ENCODE results near the gene STRN. TPM values are rescaled to one million over a fixed set of nuclear protein-coding genes. Genes with fewer than 3 reads are reported as not detected.

Gene STRN
- total RNA-seq, 2 donors from 2014 or later = 7.3 to 12.7 TPM

DNA sequence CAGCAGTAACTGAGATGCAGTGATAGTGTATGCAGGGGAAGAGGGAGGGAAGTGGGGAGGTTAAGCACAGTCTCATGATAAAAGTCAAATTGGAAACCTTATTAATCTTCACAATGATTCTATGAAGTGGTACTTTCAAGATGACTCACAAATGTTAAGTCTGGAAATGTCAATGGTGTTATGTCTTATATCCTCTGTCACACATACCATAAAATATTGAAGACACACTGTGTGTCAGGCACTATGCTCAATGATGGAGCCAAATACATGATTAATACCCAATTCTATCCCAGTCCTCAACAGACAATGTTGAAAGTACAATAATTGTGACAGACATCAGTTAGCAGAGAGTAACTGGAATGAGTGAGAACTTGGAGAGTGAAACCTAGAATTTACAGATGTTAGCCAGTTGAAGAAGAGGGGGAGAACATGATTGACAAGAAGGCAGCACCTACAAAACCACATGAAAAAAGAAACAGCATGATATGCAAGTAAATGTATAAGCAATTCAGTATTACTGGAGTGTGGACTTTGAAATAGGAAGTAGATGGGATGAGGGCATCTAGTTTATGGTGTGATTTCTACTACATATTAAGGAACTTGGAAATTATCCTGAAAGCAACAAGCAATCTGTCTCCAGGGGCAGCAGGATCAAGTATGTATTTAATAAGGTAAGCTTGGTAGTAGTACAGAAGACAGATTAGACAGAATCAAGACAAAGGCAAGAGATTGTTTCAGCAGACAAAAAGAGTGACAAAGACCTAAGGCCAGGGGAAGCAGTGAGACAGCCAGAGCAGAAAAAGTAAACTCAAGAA lies 107.6 kb downstream of the STRN start:
- no peak for TF ChIP-seq POLR2A (IDR thresholded peaks at IDR 0.05)
- TF ChIP-seq CTCF (IDR thresholded peaks at IDR 0.05) = no peak
- ATAC-seq = no peak
- H3K4me3 ChIP-seq = no peak overlapping the region
- H3K27me3 ChIP-seq = no peaks in the 10 kb centered on the region
- H3K4me1 ChIP-seq = no peaks in the 10 kb centered on the region
- DNase-seq = no peak
- no peaks in the 10 kb centered on the region for H3K9me3 ChIP-seq
- H3K36me3 ChIP-seq (replicated peaks in 1 of 2; ENCODE audit: insufficient read depth in 1 of 2, low read depth in 2 of 2) = no peaks in the 10 kb centered on the region
- H3K27ac ChIP-seq = no peak overlapping the region
- intact Hi-C loops (cut with DNase I) = no loop called here

DNA sequence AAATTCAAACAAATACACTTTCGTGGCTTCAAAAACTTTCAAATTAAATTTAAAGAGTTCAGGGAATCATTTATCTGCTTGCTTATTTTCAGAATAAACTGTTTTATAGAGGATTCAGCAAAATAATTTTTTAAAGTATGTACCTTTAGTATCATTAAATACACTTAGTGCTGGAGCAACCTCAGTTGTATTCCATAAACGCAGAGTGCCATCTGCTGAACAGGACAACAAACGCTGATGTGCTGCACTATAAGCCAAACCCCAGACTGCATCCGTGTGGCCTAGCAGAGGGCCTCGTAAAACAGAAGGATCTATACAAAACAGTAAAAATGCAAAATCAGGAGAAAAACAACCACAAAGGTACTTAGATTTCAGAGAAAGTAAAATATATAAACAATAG lies 108.6 kb downstream of the STRN start:
- DNase-seq = no peak
- H3K27ac ChIP-seq = no peak overlapping the region
- no peak overlapping the region for H3K4me3 ChIP-seq
- 91 to 93% methylated on average over 5 of the region's 5 CpGs for WGBS, 2 donors
- no peaks in the 10 kb centered on the region for H3K4me1 ChIP-seq
- no peaks in the 10 kb centered on the region for H3K36me3 ChIP-seq (replicated peaks in 1 of 2; ENCODE audit: insufficient read depth in 1 of 2, low read depth in 2 of 2)
- no peaks in the 10 kb centered on the region for H3K27me3 ChIP-seq
- intact Hi-C loops (cut with DNase I) = no loop called here
- ATAC-seq = no peak
- TF ChIP-seq CTCF (IDR thresholded peaks at IDR 0.05) (no peak), POLR2A (IDR thresholded peaks at IDR 0.05) (no peak)
- no peaks in the 10 kb centered on the region for H3K9me3 ChIP-seq

- H3K36me3 ChIP-seq (replicated peaks in 1 of 2; ENCODE audit: insufficient read depth in 1 of 2, low read depth in 2 of 2) = peaks cover 0 to 2% of the 10 kb centered on the region in 2 donors
- intact Hi-C loops (cut with DNase I) = no loop called here
- TF ChIP-seq POLR2A (IDR thresholded peaks at IDR 0.05) = no peak
- TF ChIP-seq CTCF (IDR thresholded peaks at IDR 0.05) = no peak
- no peak overlapping the region for H3K27ac ChIP-seq
- no peak overlapping the region for H3K4me3 ChIP-seq
- ATAC-seq = no peak
- no peaks in the 10 kb centered on the region for H3K4me1 ChIP-seq
- no peaks in the 10 kb centered on the region for H3K9me3 ChIP-seq
- DNase-seq = no peak
- WGBS, 2 donors = 96 to 97% methylated on average over 2 of the region's 2 CpGs
- no peaks in the 10 kb centered on the region for H3K27me3 ChIP-seq
These were observed 110.9 kb downstream of the STRN start for GRCh38 chr2:36855429-36855828.

GRCh38 chr2:36854241-36854640 lies 112.1 kb downstream of the STRN start:
- 71 to 88% methylated on average over 2 of the region's 2 CpGs for WGBS, 2 donors
- H3K36me3 ChIP-seq (replicated peaks in 1 of 2; ENCODE audit: insufficient read depth in 1 of 2, low read depth in 2 of 2) = peaks cover 0 to 3% of the 10 kb centered on the region in 2 donors

More at GRCh38 chr2:36854241-36854640, 112.1 kb downstream of the STRN start:
- ATAC-seq = no peak
- TF ChIP-seq POLR2A (IDR thresholded peaks at IDR 0.05) (no peak), CTCF (IDR thresholded peaks at IDR 0.05) (no peak)
- Histone ChIP-seq H3K9me3 (no peaks in the 10 kb centered on the region), H3K4me1 (no peaks in the 10 kb centered on the region), H3K27me3 (no peaks in the 10 kb centered on the region), H3K4me3 (no peak overlapping the region), H3K27ac (no peak overlapping the region)
- no peak for DNase-seq
- intact Hi-C loops (cut with DNase I) = no loop called here
